GM19023 (cell line): ENCODE results near the gene WWC2.
"Not testable (repeated sequence)": the region's sequence is repeated elsewhere in the genome, so short reads cannot be mapped to it uniquely, and the experiment has no call there.

Experiments
- ATAC-seq: cut with Tn5 transposase; IDR thresholded peaks from one replicate; pipeline ENCODE4 v1.9.1; 2021; ENCODE audit warnings: mild to moderate bottlenecking, moderate library complexity; ENCODE audit not compliant: unreplicated experiment

The WWC2 gene

DNA sequence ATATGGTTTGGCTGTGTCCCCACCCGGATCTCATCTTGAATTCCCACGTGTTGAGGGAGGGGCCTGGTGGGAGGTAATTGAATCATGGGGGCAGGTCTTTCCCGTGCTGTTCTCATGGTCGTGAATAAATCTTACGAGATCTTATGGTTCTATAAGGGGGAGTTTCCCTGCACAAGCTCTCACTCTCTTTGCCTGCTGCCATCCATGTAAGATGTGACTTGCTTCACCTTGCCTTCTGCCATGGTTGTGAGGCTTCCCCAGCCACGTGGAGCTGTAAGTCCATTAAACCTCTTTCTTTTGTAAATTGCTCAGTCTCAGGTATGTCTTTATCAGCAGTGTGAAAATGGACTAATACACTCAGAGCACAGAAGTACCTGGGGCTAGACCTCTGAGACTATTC, 227.3 kb downstream of the WWC2 start:
- ATAC-seq, result not testable (repeated sequence)

DNA sequence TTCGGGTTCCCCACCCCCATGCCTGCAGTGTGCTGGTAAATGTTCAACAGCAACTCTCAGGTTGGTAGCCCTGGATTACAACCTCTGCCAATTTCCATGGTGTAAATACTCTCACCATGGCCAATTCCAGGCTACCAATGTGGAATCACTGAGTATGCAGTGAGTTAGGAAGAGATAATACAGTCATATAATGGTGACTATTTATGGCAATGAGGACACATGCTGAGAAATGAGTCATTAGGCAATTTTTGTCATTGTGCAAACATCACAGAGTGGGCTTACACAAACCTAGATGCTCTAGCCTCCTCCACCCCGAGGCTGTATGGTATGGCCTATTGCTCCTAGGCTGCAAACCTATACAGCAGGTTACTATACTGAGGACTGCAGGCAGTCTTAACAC, 227.8 kb downstream of the WWC2 start:
- no peak for ATAC-seq

DNA sequence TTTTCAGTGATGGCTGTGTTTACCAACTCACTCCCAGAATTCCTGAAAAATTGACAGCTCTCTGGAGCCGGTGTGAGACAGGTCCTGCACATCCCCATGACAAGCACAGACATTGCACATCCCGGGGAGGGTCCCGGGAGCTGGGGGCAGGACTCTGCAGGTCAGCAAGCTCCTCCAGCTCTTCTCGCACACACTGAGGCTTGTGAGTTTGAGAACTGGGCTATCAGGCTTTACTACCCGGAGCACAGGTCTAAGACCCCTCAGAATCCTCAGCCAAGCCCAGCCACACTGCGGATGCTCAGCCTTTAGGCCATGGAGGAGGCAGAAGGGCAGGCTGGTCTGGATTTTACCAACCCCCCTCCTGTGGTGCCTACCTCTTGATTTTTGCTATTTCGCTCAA, 228.8 kb downstream of the WWC2 start:
- ATAC-seq, result no peak

DNA sequence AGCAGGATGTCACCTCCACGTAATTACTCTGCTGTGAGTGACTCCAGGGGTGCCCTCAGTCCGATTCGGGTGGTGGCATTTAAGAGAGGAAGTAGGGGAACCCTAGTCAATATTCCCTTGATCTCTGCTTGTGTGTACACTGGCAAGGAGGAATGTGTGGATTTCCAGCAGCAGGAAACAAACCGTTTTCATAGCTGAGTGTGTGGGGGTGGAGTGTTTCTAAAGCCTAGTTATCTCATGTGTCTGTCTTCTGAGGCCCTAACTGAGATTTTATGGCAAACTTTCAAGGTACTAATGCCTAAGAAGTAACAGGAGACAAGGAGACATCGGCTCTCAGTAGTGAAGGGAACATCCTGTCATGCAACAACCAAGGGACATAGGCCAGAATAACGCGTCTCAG, 229.8 kb downstream of the WWC2 start:
- no peak for ATAC-seq

DNA sequence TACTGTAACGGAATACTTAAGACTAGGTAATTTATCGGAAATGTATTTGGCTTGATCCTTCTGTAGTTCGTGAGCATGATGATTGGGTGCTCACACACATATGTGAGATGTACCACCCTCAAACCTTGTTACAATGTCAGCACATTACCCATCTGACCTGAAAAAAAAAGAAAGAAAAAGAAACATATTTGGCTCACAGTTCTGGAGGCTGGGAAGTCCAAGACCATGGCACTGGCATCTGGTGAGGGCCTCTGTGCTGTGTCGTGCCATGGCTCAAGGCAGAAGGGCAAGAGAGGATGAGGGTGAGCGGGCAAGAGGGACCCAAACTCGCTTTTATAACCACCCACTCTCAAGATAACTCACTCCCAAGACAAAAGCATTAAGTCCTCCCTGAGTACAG, 230.2 kb downstream of the WWC2 start:
- no peak for ATAC-seq

DNA sequence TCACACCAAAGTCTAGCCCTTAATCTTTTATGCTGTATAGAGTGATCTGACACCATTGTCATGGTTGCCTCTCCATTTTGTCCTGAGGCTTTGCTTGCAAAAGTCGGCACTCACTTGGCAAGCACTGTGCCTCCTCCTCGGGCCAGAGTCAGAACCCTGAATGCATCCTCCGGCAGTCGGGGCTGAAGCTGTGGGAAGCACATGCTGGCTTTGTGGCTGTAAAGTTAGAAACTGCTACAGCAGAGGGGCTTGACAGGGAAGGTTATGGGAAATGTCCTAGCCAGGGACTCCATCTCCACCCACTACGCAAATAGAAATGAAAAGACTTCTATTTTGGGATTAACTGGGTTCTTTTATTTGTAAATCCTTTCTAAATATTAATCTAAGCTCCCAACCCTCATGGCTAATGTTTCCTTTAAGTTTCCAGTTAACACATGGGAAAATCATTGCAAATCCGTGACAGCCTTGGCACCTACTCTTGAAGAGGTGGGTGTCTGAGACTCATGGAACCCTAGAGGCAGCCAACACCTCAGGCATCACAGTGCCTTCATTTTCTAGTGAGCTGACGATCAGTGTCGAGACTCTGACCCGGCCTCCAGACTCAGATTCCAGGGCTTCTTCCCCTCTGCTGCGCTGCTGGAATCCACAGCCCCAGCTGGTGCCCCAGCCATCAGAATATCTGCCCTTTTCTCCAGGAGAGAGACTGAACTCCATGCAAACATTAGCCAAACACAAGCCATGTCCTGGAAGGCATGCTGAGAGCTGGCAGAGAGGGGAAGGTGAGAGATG, 231.1 kb downstream of the WWC2 start:
- no peak for ATAC-seq

DNA sequence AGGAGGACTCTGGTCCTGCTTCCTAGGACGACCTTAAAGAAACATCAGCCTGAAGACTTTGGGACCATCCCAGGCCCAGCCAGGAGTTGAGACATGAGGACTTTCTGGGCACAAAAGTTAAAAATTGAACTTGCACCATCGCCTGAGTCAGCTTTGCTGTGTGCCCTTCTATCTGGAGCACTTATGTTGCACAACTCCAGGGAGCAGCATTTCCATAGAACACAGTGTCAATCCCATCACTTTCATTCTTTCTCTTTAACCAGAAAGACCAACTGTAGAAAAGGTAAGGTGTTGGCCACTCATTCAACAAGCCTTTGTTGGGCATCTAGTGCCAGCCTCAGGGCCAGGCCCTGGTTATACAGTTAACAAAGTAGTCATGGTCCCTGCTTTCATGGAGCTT, 231.8 kb downstream of the WWC2 start:
- ATAC-seq, result no peak

DNA sequence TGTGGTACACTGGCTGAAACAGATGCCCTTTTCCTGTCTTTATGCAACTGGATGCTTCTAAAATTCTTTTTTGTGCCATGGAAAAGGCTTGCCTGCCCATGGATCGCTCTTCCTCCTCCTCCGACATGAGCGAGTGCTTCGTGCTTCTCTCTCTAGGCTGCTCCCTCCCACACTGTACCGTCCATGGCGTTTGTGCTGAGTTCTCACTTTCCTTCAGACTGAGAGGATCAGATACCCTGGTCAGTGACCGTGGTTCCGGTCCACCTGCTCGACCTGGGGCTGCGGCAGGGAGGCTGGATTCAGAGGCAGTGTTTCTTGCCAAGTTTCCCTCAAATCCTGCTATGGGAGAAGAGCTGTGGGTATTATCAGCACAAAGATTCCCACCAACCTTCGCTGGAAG, 233.4 kb downstream of the WWC2 start:
- no peak for ATAC-seq

DNA sequence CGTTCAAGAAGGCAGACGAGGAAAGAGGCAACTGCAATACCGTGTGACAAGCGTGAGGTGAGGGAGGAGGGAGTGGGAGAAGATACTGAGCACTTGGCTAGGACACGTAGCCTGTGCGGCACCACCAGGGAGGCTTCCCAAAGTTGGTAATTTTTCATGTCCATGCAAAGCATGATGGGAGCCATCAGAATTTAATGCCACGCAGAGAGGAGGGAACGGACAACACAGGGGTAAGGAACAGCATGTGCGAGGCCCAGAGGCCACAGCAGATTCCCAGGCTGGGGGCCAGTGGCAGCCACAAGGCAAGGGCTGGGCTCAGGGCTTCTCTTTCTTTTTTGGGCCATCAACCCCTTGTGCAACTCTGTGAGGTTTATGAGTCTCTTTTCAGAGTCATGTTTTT, 234.1 kb downstream of the WWC2 start:
- no peak for ATAC-seq

DNA sequence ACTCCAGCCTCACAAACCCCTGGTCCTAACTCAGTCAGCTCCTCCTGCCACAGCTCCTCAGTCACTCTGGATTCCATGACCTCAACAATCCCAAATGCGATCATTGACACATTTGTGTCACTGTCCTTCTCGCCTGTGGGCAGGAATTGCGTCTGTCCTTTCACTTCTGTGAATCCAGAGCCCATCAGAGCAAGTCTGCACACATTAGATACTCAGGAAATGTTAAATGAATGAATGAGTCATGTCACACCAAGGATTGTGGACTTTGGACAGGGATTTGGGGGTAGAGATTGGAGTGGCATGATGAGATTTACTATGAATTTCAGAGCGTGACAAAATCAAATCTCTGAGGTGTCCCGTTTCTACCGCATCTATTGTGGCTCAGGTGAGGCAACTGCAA, 234.9 kb downstream of the WWC2 start:
- no peak for ATAC-seq

DNA sequence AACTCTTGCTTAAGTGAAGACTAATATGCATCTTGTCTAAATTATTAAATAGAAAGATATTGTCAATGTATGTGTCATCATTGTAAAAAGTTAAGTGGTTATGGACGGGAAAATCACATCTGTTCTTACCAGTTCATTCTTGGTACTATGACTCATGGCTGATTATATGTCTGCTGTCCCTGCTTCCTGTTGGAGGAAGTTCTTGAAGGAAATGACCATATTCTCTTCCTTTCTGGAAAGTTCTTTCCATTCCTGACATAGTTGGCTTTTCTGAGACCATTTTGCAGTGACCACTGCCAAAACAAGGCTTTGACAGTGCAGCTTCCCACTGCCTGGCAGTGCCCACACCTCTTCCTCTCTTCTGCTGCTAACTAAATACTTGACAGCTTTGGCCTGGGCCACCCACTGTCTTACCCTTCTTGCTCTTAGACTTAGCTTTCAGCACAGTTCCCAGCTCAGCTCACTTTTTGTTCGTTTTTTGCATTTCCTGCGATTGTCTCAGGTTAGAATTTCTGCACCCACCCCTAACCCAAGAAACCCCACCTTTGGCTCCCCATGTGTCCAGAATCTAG, 236.4 kb downstream of the WWC2 start:
- no peak for ATAC-seq

DNA sequence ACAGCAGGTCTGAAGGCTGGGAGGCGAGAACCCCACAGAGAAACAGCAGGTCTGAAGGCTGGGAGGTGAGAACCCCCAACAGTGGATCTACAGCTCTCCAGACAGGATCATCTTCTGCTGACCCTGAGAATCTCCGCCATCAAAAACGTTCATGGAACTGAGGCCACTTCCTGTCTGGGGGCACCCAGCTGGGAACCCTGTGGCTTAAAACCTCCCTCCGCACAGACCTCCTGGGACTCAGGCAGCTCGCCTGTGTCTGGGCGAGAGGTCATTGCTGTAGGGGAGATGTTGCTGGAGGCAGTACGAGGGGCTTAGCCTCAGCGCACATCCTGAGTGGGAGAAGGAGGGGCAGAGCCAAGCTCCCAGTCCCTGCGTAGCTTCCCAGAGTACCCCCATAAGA, 238.3 kb downstream of the WWC2 start:
- no peak for ATAC-seq

DNA sequence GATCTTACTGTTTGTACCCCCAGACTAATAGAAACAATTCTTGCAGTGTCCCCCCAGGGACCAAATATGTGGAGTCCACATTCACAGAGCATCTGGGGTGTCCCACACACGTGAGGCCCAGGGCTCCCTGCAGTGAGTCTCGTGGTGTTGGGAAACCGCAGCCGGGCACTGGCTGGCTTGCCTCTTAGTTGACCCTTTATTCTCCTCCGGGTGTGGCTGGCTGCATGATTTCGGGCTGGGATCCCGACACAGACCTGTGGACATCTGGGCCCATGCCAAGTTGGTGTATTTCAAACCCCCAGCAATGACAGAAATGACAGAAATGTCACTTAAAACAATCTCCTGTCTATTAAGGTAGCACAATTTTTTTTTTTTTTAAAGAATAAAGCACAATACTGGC, 238.8 kb downstream of the WWC2 start:
- ATAC-seq, result no peak

DNA sequence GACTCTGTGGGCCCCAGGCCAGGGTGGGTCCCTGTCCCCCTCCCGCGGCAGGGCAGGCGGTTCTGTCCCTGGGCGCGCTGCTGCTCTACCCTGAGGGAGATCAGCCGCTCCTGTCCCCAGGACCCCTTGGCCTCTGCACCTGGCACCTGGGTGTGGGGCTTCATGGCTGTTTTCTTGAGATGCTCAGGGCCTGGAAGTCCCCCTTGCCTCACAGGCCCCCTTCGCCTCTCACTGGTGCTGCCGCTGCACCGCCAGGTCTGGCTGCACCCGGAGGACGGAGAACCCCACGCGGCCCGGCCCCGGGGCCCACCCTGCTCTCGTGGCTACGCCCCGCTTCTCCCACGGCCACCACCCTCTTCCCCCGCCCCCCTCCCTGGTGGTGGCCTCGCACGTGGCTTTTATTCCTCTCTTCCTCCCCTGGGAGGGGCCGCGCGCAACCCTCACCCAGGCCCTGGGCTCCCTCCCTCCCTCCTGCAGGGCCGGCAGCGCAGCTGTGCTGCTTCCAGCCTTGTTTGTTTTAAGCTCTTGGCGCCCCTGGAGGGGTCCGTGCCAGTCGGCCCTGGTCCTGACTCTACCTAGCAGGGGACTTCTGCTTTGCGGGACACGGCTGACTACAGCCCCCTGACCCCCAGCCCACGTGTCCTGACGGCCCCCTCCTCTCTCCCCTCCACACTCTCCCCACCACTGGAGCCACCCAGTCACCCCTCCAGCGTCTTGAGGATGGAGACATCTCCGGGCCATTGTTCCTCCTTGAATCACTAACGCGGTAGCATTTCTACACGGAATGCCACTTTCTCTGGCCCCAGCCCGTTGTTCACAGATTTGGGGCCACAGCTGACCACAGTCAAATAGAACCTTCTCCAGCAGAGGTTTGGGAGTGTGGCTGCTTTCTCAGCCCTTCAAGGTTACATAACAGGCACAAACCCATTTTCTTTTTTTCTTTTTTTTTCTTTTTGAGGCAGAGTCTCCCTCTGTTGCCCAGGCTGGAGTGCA, 243.8 kb downstream of the WWC2 start:
- ATAC-seq, result no peak

DNA sequence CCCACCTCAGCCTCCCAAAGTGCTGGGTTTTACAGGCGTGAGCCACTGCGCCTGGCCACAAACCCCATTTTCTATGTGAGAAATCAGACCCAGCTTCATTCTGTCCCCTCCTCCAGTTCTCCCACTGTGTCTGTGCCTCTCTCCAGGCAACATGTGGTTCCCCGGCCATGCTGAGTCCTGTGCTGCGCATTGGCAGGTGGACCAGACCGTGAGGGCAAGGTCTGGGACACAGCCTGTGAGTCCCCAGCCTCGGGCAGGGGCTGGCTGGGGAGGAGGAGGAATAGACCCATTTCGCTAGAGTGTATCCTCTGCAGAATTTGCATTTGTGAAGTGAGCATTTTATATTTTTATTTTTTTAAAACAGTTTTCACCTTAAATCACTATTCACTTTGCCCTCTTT, 244.7 kb downstream of the WWC2 start:
- ATAC-seq, result no peak

DNA sequence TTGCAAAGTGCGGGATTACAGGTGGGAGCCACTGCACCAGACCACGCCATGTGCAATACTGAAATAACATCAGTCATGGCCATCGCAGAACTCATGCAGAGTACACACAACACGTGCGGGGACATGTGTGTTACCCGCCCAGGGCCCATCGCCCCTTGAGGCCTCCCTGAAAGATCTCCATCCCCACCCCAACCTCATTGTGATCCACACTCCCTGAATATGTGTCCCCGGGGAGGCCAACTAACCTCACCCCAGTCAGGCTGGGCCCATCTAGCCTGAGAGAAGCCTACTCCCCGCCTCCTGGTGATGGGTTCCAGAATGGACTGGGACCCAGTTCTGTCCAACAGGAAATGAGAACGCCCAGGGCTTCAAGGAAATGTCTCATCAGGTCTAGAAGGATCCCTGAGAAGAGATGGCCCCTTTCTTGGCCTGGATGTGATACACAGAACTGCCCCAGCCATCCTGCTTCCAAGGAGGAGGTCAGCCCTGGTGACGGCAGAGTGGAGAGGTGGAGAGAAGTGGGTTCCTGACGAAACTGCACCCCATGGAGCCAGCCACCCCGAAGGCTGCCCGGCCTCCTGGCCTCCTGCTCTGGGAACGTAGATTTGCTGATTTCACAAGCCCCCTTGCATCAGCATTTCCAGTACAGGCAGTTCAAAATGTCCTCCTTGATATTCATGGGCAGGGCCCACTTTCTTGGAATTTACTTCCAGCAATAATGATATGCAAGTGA, 245.6 kb downstream of the WWC2 start:
- ATAC-seq, result no peak

DNA sequence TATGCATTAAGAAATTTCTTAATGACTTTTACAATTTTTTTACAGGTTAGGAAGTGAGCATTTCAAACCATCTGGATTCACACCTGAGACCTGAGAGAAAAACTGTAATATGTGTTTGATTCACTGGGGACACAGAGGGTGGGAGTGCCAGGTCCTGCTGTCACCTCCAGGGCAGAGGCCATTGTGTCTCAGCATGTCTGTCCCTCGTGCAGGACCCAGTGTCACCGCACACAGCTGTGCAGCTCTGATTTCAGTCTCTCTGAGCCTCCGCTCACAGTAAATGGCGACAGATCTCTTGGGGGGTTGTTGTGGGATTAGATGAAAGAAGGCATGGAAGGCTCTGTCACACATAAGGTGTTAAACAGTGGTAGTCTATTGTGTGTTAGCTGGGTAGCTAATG, 246.2 kb downstream of the WWC2 start:
- no peak for ATAC-seq

DNA sequence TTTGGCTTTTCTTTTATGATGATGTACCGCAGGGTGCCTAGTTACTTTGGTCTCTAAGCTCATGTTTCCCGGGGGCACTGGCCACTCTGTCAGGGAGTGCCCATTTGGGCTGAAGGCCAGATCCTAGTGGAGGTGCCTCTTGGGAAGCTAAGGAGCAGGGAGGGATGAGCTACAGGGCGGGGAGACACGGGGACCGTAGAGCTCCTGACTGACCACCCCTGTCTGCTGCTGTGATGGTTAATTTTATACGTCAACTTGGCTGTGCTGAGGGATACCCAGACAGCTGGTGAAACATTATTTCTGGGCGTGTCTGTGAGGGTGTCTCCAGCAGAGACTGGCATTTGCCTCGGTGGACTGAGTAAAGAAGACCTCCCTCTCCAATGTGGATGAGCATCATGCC, 248.1 kb downstream of the WWC2 start:
- ATAC-seq, result no peak

DNA sequence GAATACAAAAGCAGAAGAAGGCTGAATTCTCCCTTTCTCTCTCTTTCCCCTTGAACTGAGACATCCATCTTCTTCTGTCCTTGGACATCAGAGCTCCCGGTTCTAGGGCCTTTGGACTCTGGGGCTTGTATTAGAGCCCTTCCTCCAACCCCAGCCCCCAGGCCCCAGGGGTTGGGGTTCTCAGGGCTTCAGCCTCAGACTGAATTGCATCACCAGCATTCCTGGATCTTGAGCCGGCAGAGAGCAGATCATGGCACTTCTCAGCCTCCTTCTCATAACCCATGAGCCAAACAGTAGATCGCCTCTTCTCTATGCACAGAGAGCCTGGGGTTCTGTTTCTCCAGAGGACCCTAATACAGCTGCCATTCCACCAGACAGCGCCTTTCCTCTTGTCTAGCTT, 248.5 kb downstream of the WWC2 start:
- no peak for ATAC-seq

DNA sequence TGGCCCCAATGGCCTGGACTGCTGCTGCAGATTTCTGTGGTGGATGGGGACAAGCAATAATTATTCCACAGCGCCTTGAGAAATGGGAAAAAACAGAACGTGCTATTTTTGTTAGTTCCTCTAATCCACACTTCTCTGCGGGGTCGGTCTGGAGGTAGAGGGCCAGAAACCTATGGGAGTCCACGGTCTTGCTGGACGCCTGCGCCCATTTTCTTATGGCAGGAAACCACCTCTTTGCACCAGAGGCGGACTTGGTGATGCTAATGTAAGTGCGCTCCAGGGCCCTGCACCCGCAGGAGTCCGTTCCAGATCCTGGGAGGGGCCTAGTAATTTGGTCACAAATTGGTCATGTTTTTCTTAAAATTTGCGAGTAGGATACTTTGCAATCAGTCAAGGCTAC, 249.1 kb downstream of the WWC2 start:
- ATAC-seq, result no peak
